Activated CD4-positive, CD25-positive, alpha-beta regulatory T cell treated with anti-CD3 and anti-CD28 coated beads, Interleukin-2, amount 50 U/mL, for 16 hours (primary cell): Measurements from ENCODE around the gene GABARAPL1.
"Not testable (repeated sequence)": the region's sequence is repeated elsewhere in the genome, so short reads cannot be mapped to it uniquely, and the experiment has no call there.

ENCODE experiments used
- DNase-seq: peaks from one replicate; pipeline ENCODE4 v3.0.0-alpha.2; 2020; ENCODE audit warnings: low read depth, low spot score

The GABARAPL1 gene

DNA sequence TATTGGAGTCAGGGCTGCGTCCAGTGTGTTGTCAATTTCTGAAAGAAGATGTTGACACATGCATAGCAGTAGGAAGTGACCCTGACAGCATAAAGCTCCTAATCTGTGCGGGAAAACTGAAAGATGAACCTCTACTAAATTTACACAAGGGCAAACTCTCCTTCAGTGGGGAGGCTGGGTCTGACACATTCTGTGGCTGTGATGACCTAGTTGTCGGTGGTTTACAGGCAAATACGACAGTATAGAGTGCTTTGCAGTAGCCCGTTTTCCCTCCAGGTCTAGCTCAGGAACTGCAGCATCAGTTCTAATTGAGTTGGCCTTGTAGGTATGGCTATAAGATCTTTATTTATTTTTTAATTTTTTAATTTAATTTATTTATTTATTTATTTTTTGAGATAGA lies 14.8 kb upstream of the GABARAPL1 start:
- DNase-seq = no peak

DNA sequence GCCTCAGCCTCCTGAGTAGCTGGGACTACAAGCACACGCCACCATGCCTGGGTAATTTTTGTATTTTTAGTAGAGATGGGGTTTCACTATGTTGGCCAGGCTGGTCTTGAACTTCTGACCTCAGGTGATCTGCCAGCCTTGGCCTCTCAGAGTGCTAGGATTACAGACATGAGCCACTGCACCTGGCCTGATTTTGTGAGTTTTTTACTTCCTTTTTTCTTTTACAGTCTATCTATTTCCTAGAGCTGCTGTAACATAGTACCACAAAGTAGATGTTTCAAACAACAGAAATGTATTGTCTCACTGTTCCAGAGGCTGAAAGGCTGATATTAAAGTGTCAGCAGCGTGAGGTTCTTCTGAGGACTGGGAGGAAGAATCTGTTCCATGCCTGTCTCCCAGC lies 8.2 kb upstream of the GABARAPL1 start:
- DNase-seq = not testable (repeated sequence)

DNA sequence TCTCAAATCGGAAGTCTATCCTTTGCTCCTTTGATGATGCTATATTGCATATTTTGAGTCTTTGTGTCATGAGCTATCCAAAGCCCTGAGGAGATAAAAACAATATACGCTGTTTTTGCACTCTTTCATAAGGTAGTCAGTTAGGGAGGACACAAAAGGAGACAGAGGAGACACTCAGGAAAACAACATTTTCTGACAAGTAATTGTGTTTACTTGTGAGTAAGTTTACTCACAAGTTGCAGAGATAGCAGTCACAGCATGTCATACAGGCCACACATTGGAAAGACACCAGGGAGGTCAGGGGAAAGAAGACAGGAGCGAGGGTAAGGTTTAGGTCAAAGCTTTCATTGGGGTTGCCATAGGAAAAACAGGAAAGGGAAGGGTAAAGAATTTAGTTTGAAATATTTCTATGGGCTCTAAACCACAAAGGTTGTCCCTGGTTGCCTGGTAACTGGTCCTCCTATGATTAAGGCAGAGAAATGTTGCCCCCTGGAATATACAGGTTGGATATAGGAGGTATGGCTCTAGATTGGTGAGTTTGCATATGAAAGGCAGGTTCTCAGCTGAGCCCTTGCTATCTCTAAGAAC lies 7.4 kb upstream of the GABARAPL1 start:
- DNase-seq = no peak

DNA sequence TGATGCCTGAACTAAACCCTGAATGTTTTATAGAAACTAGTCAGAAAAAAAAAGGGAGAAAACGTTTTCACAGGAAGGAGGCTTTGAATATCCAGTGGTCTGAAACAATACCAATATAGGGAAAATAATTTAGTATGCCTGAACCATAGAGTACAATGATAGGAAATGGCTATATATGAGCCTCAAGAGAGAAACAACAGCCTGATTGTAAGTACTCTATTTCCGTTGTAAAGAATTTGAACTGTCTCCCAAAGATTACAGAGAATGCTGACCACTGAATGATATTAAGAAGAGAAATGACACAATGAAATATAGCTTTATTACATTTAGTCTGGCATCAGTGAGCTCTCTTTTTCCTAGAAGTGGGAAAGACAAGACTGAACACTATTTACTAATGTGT lies 5.5 kb upstream of the GABARAPL1 start:
- DNase-seq = no peak

DNA sequence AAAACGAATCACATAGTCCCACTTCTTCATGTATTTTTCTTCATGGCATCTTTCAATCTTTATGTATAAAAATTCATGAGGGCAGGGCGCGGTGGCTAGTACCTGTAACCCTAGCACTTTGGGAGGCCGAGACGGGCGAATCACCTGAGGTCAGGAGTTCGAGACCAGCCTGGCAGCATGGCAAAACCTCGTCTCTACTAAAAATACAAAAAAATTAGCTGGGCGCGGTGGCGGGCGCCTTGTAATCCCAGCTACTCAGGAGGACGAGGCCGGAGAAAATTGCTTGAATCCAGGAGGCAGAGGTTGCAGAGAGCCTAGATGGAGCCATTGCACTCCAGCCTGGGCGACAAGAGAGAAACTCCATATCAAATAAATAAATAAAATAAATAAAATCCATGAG lies 2.5 kb upstream of the GABARAPL1 start:
- DNase-seq = no peak

DNA sequence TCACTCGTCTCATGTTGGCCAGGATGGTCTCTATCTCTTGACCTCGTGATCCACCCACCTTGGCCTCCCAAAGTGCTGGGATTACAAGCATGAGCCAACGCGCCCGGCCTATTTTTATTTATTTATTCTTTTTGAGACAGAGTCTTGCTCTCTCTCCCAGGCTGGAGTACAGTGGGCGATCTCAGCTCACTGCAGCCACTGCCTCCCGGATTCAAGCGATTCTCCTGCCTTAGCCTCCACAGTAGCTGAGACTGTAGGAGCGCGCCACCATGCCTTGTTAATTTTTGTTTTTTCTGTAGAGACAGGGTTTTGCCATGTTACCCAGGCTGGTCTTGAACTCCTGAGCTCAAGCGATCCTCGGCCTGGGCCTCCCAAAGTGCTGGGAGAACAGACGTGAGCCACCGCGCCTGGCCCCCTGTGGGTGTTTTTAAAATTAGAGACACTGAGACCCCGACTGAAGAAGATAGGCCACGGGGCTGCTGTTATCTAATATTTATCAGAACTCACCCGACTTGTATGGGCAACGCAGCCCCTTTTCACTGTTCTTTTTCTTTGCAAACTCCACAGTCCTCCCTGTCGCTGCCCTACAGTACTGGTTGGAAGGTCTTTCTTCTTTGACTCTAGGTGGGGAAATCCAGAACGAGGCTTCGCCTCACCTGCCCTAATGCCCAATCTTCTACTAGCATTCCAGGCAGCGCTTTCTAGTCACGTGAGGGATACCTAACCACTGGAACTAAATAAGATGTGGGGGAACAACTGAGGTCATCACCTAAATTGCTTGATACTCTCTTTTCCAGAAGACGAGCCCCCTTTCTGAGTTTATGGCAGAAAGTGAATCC lies 1.4 kb upstream of the GABARAPL1 start:
- DNase-seq = no peak

DNA sequence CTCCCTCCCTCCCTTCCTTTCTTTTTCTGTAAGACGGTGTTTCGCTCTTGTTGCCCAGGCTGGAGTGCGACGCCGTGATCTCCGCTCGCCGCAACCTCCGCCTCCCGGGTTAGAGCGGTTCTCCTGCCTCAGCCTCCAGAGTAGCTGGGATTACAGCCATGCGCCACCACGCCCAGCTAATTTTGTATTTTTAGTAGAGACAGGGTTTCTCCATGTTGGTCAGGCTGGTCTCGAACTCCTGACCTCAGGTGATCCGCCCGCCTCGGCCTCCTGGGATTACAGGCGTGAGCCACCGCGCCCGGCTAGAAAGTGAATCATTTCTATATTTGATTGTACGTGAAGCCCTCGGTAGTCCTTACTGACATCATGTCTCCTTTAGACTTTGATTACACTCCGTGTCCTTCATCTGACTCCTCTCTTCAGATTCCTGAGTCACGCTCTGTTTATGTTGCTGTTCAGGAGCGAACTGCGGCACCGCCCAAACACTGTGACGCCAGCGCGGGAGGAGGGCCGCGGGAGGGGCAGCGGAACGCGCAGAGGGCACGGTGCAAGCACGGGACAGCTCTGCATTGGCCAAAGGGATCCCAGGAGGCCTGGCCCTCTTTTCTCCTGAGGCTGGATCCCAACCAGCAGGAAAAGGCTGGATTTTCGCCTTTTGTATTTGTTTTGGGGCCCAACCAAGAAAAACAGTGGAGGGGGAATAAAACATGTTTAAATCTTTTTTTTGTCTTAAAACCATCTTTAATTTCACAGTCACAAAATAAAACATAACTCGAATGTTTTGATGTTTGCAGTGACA lies 538 bp upstream of the GABARAPL1 start:
- peak; percentile 75 for DNase-seq

DNA sequence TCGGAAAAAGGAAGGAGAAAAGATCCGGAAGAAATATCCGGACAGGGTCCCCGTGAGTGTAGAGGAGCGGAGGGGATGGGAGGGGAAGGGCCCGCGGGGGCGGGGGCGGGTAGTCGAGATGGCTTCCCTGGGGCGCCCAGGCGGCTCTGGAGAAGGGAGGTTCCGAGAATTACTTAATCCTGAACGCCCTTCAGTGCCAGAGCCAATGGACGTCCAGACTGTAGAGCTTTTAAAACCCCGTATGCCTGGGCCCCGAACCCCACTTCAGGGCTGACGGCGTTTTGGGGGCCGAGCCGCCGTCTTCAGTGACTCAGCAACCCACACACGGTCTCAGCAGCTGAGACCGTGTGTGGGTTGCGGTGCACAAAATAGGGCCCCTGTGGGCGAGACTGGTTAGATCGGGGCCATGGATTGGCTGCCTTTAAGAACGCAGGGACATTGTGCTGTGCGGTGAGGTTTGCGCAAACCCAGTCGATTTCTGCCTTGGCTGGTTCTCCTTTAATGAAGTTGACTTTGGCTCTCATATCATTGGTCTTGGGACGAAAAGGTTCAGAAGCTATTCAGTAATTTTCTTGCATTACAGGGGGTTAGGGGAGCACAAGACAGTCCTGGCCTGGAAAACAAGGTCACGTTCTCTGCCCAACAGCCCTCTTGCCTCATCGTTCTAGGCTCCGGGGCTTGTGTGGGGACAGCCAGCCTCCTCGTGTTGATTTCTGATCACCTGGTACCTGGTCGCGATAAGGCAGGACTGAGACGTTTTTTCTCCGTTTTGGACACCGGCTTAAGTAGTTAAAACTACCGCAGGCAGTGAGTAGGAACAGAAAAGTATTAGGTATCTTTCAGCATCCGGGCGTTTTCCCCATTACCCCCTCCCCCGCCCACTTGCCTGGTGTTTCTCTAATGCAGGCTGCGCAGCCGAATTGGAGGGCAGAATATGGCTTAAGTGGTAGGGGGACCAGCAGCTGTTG lies 775 bp downstream of the GABARAPL1 start:
- DNase-seq = peak; percentile 63

DNA sequence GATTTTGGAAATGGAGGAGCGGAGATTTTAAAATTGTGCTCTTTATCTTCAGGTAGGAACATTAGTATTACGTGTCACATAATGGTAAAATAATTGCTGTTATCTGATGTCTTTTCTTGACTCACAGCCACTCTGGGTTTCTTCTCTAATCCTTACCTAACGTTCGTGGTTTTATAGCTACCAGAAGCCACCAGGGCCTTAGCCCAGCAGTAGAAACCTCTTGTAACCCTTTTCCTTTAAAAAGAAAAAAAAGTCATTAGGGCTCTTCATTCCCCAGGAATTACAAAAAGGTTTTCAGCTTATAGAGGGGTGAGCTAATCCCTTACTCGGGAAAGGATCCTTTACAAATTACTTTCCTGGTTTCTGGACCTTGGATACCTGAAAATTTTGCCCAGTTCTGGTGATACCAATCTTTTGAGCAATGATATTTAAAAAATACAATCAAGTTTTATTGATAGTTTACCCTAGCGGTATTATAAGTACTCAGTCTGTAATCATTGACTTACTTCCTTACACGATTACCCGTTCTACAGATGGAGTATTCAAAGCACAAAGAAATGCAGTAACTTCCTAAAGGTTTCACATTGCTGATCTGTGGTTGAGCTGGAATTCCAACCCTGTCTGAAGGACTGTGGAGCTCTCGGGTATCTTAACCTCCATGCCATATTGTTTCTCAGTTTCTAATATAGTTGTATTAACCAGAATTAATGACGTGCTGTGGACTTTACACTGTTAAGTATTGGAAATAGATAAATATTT lies 1.6 kb downstream of the GABARAPL1 start:
- DNase-seq = no peak

DNA sequence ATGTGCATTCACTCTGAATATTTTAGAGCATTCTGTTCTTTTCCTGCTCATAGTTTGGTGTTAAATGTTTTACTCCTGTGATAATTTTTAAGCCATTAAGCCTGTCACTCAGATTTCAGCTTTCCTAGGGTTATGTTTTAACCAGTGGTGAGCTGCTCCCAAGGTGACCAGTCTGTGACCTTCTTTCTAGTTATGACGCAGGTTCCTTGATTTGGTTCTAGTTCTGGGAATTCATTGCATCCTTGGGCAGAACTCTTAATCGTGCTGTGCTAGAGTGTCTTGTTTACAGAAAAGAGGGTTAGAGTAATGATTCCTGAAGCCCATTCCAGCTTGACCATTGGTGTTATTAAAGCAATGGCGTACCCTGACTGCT lies 2.2 kb downstream of the GABARAPL1 start:
- DNase-seq = no peak

DNA sequence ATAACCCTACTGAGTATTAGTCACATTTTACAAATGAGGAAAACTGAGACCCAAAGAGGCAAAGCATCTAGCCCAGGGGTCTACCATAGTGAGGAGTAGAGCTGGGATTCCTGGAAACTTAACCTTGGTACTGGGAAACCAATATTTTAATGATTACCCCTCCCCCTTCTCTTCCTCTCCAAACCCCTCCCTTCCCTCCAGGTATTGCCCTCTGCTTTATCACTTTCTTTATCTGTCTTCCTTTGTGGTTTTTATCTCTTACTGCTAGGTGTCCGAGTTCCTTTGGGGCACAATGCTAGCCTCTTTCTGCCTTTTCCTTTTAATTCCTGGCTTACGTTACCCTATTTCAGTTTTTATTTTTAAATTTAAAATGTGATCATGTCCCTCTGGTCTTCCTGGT lies 2.8 kb downstream of the GABARAPL1 start:
- DNase-seq = no peak

DNA sequence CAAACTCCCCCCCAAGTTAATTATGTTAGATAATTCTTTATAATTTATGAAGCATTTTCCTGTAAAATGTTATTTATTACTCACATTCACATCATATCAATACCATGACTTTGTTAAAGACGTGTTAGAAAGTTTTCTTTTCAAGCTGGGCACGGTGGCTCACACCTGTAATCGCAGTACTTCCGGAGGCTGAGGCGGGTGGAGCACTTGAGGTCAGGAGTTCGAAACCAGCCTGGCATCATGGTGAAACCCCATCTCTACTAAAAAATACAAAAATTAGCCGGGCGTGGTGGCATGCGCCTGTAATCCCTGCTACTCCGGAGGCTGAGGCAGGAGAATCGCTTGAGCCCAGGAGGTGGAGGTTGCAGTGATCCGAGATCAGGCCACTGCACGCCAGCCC lies 3.3 kb downstream of the GABARAPL1 start:
- DNase-seq = not testable (repeated sequence)

DNA sequence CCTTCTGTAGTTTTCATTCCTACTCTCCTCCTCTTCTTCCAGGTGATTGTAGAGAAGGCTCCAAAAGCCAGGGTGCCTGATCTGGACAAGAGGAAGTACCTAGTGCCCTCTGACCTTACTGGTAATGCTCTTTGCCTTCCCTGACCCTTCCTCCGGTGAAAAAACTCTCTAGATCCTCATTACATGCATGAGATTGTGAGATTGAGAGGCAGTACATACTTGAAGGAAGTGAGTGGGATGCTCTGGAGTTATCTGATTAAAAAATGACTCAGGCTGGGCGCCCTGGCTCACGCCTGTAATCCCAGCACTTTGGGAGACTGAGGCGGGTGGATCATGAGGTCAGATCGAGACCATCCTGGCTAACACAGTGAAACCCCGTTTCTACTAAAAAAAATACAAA lies 5.3 kb downstream of the GABARAPL1 start:
- no peak for DNase-seq

DNA sequence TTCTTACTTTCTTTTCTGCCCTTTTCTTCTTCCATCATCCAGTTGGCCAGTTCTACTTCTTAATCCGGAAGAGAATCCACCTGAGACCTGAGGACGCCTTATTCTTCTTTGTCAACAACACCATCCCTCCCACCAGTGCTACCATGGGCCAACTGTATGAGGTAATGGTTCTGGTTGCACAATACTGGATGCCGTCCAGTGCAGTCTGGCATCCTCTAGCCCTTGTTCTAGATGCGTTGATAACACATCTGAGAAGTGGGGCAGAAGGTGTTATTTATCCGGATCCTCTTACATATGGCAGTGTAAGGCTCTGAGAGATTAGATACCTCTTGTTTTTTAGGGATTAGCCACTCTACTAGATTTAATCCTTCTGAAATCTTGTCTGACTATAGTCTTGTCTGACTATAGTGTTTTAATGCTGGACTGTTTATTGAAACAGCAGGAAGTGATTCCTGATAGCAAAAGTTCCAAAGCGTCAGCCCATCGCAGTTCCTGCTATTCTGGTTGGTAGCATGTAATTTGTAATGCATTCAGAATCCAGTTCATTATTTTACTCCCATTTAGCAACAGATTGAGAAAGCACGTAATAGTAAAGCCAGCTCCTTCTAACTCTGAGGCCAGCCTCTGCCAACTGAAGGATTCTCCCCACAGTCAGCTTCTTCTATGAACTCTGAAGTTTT lies 7.9 kb downstream of the GABARAPL1 start:
- no peak for DNase-seq

DNA sequence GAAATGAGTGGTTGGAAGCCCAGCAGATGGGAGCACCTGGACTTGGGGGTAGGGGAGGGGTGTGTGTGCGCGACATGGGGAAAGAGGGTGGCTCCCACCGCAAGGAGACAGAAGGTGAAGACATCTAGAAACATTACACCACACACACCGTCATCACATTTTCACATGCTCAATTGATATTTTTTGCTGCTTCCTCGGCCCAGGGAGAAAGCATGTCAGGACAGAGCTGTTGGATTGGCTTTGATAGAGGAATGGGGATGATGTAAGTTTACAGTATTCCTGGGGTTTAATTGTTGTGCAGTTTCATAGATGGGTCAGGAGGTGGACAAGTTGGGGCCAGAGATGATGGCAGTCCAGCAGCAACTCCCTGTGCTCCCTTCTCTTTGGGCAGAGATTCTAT lies 9.2 kb downstream of the GABARAPL1 start:
- no peak for DNase-seq

DNA sequence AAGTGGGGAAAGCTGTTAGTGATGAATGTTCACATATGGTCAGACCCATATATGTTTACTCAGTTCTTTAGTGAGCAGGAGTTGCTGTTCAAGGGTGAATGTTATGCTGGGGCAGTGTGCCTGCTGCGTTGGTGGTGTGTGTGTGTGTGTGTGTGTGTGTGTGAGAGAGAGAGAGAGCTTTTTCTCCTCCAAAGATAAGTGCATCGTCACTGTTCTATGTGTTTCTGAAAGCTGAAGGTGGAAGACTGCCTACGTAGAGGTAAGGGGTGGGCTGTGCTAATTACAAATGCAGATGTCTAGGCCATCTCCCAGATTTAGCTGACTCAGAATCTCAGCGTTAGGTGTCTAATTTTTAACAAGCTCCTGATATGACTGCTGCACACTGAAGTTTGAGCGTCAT lies 10.5 kb downstream of the GABARAPL1 start:
- DNase-seq = no peak

DNA sequence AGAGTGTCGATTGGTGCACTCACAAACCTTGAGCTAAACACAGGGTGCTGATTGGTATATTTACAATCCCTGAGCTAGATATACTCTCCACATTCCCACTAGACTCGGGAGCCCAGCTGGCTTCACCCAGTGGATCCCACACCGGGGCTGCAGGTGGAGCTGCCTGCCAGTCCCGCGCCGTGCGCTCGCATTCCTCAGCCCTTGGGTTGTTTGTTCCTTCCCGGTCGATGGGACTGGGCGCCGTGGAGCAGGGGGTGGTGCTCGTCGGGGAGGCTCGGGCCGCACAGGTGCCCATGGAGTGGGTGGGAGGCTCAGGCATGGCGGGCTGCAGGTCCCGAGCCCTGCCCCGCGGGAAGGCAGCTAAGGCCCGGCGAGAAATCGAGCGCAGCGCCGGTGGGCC lies 12.7 kb downstream of the GABARAPL1 start:
- DNase-seq = not testable (repeated sequence)

DNA sequence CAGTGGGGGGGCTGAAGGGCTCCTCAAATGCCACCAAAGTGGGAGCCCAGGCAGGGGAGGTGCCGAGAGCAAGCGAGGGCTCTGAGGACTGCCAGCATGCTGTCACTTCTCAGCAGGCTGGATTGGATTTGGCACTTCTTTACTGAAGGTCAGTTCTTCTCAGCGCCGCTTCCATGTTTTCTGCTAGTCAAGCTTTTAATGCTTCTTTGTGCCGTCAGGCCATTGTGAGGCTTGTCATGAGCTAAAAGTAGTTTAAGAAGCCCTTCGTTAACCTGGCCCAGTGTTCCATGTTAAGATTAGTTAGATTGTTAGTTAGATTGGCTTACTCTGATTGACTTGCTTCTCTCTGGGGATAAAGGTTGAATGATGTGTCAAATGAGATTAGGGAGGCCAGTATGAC lies 13.4 kb downstream of the GABARAPL1 start:
- DNase-seq = no peak

DNA sequence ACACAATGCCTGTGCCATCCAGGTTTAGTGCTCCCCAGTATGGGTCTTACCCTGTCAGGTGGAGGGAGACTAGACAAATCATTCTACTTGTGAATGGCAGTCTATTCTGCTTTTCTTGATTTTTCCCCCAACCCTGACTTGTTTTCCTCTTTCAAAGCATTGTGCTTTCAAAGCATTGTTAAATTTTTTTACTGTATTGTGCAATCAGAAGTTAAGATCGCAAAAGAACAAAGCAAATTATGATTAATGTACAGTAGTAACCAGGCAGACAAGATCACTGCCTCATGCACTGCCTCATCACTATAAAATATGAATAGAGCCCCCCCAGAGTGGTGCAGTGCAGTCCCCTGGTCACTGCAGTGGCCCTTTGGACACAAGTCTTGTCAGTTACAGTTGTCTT lies 14.1 kb downstream of the GABARAPL1 start:
- DNase-seq = no peak

DNA sequence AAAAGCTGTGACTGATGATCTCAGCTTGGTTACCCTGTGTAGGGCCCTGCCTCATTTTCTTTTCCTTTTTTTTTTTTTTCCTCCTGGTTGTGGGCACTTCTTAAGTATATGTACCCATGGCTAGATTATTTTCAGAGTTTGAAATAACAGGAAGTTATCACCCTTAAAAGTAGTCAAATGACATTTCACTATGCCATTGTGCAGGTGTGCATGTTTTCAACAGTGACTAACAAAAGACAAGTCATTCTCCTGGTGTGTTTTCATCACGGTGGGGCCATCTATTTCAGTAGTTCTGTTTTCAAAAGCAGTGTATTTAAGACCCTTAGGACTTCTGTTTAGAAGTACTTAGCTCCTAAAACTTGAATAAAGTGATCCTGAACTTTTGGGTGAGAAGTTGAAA lies 15.0 kb downstream of the GABARAPL1 start:
- DNase-seq = no peak
